ENCODE data around the gene KRTAP20-4.

The KRTAP20-4 gene

DNA sequence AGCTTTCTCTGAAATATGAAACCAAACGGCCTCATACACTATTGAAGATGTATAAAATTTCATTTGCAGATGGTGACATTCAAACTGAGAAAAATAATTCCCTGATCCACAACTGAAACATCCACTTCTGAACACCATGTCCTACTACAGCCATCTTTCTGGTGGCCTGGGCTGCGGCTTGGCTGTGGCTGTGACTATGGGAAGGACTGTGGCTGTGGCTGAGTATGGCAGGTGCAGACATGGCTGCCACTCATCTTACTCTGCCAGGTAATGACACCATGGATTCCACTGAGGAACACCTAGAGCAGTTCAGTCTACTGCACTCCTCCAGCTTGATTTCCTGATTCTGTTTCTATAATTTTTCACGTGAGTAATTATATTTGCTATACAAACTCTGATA, at the start of gene KRTAP20-4:
Gene KRTAP20-4, plus strand, starts transcription at position 106 of the 400 bp plus-strand sequence.
- DNase-seq (ENCODE audit: low read depth in 2 of 2), result no peak

DNA sequence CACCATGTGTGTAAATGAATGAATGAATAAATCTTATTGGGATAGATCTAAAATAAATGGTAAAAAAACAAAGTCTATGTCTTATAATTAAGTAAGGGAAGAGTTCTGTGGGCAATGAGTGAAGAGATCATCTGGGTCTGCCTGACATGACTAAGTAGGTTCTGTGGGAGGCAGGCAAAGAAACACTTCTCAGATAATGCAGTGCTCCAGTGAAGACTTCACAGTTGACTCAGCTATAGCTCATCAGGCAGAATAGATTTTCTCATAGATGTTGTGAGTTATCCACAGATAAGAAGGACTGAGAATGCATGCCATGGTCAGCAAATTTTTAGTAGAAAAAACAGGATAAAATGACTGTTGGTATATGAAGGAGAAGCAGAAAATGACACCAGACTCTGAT, 42.7 kb upstream of the KRTAP20-4 start:
- no peak for DNase-seq (ENCODE audit: low read depth in 2 of 2)

DNA sequence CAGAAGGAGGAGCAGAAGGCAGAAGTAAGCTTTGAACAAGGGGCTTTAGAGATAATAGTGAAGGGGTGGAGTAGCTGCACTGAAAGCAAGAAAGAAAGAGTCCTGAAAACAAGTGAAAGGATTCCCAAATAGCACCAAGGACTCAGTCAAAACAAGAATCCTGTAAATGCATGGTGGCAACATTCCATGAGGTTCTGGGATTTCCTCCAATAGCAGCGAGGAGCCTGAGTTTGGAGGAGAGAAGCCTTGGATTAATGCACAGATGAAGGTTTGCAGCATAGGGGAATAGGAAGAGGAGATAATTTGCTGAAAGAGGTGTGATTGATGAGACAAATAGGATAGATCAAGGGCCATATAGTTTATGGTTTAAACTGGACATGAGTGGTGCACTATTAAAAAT, 41.1 kb upstream of the KRTAP20-4 start:
- no peak for DNase-seq (ENCODE audit: low read depth in 2 of 2)

DNA sequence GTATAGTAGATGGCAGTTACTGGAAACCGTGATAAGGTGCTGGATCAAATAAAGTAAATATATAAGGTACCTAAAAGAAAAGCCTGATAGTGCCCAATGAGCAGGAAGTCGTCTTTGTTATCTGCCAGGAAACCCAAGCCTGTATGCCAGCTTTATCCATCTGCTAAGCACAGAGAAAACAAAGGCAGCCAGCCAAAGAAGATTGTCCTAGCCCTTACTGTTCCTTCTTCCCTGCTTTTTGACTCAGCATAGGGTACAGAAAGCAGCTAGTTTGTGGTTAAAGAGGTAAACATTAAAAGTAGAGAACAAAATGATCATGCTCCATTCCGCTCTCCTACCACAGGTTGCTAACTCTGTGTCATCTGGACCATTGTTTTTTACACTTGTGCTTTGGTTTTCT, 40.3 kb upstream of the KRTAP20-4 start:
- no peak for DNase-seq (ENCODE audit: low read depth in 2 of 2)

DNA sequence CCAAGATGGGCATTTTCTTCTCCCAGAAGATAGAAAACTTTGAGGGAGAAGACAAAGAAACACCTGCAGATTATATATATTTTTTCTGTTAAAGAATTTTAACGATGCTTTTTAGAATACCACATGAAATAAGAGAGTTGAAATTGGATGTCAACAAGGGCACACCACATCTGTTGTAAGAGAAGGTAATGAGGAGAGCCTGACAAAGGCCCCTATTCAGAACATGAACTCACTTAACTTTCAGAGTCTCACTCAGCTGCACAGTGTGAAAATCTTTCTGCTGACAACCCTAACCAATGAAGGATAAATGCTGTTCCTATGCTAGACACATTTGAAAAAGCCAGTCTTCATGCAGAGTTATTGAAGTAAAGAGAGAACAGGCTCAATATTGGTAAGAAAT, 37.6 kb upstream of the KRTAP20-4 start:
- no peak for DNase-seq (ENCODE audit: low read depth in 2 of 2)

DNA sequence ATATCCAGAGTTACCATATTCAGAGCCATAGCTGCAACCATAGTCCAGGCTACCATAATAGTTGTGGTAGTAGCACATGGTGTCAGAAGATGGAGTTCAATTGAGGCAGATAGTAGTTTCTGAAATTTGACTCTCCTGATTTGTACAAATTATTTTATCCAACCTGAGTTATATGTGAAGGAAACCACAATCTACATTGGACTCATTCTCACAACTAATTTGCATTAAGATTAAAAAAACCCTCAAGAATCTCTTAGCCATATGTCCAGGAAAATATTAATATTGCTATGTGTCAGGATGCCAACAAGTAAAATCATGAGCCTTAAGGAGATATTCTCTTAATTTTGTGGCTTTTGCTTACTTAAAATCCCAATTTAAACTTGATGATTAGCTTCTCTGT, 30.1 kb upstream of the KRTAP20-4 start, which contains the start of gene KRTAP22-2:
Gene KRTAP22-2, minus strand, starts transcription at position 101 of the 400 bp plus-strand sequence.
- DNase-seq (ENCODE audit: low read depth in 2 of 2), result no peak

DNA sequence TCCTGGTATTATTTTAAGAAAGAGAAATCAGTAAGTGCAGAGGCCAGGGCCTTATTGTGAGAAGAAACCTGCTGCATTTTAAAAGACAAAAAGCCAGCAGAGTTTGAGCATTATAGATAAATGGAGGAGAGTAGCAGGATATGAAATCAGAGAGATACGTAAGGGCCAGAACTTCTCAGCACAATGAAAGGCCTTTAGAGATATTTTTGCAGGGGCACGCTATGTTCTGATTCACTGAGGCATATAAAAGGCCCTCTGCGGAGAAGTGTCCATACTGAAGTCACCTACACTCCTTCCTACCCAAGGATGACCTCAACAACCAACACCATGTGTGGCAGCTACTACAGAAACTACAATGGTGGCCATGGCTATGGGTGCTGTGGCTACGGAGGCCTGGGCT, 28.3 kb upstream of the KRTAP20-4 start, which contains the start of gene KRTAP6-3:
Gene KRTAP6-3, plus strand, starts transcription at position 301 of the 400 bp plus-strand sequence. Its CDS starts 6 bp downstream, at position 307.
- DNase-seq (ENCODE audit: low read depth in 2 of 2), result no peak

DNA sequence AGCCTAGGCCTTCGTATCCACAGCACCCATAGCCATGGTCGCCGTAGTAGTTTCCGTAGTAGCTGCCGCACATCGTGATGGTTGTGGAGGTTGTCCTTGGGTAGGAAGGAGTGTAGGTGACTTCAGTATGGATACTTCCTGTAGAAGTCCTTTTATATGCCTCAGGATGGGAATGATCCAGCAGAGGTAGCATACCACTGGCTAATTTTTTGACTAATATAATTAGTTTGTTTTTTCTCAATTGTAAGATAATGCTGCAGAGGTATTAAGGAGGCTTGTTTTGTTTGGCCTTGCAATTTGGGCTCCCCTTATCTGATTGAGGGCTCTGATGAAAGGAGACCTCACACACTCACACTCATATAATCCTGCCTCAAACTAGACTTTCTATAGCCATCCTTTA, 21.6 kb upstream of the KRTAP20-4 start, which contains the start of gene KRTAP6-2:
Gene KRTAP6-2, minus strand, starts transcription at position 101 of the 400 bp plus-strand sequence. Its CDS starts 28 bp downstream, at position 73.
- DNase-seq (ENCODE audit: low read depth in 2 of 2), result no peak

DNA sequence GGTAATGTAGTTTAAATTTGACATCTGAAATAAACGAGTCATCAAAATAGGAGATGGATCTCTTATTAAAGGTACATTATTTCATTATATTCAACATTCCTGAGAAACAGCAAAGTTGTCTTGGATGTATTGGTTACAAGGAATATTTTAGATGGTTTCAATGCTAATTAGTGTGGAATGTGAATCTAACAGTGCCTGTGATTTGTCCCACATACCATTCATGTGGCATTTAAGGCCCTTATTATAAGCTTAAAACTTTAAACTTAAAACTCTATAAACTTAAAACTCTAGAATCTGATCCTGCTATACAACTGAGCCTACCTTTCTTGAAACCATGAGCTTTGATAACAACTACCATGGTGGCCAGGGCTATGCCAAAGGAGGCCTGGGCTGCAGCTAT, 19.6 kb upstream of the KRTAP20-4 start, which contains the start of gene KRTAP22-1:
Gene KRTAP22-1, plus strand, starts transcription at position 301 of the 400 bp plus-strand sequence.
- no peak for DNase-seq (ENCODE audit: low read depth in 2 of 2)

DNA sequence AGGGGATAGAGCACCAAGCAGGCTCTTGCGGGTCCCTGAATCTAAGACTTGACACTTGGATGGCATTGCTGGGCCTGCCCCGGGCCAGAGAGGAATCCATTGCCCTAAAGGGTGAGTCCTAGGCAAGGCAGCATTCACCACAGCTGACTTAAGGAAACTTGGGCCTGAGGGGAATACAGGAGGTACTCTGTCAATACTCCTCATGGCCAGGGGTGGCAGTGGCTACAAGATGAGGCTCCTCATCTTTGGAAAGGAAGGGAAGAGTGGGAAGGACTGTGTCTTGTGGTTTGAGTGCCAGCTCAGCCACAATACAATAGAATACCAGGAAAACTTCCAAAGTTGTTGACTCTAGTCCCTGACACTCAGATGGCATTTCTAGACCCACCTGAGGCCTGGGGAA, 14.5 kb upstream of the KRTAP20-4 start:
- no peak for DNase-seq (ENCODE audit: low read depth in 2 of 2)

DNA sequence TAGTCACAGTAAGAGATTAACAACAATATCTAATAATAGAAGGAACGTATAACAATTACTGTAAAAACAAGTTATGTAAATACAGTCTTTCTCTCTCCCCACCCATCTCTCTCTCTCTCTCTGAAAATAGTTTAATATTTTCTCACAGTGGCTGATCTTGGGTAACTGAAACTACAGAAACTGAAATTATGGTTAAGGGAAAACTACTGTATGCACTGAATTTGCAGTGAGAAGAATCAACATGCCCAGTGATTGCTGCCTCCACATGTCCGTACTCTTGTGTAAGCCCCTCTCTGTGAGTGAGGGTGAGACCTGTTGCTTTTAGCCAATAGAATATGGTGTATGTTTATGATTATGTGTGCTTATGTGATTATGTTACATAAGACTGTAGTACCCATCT, 8.3 kb upstream of the KRTAP20-4 start:
- DNase-seq (ENCODE audit: low read depth in 2 of 2), result no peak

DNA sequence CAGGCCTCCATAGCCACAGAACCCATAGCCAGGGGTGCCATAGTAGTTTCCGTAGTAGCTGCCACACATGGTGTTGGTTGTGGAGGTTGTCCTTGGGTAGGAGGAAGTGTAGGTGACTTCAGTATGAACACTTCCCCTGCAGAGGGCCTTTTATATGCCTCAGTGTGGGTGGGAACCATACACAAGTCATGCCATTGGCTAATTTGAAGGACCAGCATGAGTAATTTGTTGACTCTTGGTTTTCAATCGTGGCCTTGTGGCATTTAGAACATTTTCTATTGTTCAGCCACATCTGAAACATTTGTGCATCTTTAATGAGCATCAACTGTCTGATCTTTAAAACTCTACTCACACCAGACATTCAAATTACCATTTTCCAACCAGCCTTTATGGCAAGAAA, 6.6 kb upstream of the KRTAP20-4 start, which contains the start of gene KRTAP6-1:
Gene KRTAP6-1, minus strand, starts transcription at position 95 of the 400 bp plus-strand sequence. Its CDS starts 26 bp downstream, at position 69.
- DNase-seq (ENCODE audit: low read depth in 2 of 2), result no peak

DNA sequence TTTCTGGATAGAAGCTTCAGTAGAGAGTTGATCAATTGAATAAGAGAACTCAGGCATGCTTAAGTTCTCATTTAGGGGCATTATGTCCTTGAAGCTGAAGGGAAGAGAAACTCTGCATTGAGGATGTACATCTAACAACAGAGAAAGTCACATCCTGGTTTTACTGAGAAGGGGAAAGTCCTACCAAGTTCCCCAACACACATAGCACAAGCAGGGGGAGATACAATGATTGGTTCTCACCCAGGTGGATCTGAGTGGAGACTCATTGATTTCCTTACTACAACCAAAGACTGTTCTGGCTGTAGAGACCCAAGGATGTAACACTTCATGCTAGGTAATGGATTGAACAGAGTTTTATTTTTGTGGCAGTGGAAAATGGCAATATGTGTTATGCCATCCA, 5.2 kb upstream of the KRTAP20-4 start:
- no peak for DNase-seq (ENCODE audit: low read depth in 2 of 2)

DNA sequence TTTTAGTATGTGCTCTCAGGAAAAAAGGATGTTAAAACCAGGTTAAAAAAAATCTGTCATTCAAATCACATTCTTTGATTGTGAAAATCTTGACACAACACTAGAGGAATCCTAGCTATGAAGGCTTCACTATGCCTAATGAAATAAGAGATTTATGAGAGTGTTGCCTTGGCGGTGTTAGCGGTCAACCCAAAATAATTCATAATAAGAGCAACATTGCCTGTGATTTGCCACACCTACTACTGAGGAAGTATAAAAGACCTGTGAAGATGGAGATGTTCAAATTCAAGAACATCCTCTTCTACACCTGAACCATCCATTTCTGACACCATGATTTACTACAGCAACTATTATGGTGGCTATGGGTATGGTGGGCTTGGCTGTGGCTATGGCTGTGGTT, 4.3 kb upstream of the KRTAP20-4 start, which contains the start of gene KRTAP20-1:
Gene KRTAP20-1, plus strand, starts transcription at position 301 of the 400 bp plus-strand sequence. Its CDS starts 30 bp downstream, at position 331.
- no peak for DNase-seq (ENCODE audit: low read depth in 2 of 2)

DNA sequence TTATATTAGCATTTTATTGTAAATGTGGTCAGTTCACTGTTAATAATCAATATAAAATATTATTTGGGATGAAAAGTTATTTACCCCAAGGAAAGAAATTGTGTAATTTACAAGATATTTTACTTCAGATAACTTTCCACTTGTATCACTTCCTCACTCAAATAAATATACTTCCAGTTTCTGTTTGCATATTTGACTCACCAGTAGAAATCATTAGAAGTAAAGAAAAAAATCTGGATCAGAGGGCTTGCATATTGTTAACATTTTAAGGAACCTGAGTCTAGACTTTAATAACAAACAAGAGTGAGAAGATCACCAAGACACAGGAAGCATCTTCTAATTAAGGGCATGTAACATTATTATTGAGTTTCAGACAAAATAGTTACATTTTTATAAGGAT, 347 bp upstream of the KRTAP20-4 start:
- DNase-seq (ENCODE audit: low read depth in 2 of 2), result no peak

DNA sequence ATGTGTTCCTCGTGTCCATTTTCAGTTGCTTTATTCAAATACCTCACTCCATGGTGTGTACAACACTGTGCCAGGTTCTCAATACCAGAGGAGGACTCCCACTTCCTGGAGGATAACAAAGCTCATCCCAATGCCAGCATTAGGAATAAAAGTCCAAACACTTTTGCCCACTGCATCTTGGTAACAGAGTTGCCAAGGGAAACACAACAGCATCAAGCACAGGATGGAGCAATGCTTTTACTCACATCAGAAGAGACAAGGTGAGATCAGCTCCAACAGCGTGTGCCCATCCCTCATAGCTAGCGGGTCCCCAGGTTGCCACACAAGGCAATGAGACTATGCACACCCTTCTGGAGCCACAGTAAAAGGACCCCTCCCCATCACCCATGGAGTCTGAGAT, 2.9 kb downstream of the KRTAP20-4 start:
- no peak for DNase-seq (ENCODE audit: low read depth in 2 of 2)

DNA sequence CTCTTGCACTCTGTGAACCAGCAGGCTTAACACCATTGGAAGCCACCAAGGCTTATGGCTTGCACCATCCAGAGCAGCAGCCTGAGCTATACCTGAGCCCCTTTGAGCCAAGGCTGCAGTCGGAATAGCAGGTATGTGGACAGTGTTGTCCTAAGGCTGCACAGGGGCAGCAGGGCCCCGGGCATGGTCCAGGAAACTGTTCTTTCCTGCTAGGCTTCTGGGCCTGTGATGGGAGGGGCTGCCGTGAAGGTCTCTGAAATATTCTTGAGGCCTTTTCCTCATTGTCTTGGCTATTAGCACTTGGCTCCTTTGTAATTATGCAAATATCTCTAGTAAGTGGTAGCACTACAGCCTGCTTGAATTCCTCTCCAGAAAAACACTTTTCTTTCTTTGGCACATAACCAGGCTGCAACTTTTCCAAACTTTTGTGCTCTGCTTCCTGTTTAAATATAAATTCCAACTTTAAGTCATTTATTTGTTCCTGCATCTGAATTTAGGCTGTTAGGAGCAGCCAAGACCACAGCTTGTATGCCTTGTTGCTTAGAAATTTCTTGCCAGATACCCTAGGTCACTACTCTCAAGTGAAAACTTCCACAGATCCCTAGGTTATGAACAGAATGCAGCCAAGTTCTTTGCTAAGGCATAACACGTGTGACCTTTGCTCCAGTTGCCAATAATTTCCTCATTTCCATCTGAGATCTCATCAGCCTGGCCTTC, 5.2 kb downstream of the KRTAP20-4 start:
- DNase-seq (ENCODE audit: low read depth in 2 of 2), result no peak

DNA sequence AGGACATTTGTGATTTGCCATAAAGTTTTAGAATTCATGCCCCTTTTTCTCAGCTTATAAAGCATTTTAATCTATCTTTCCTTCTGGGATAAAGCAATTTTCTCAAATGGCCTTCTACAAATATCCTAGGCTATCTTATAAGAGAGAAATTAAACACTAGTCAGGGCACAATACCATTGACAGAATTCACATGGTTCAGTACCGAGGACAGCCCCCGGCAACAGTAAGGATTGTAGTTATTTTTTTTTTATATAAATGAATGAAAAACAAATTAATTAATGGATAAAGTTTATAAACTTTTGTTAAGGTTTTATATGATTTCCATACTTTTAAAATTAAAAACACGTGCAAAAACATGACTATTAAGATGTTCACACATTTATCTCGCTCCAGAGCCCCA, 7.7 kb downstream of the KRTAP20-4 start:
- DNase-seq (ENCODE audit: low read depth in 2 of 2), result no peak

DNA sequence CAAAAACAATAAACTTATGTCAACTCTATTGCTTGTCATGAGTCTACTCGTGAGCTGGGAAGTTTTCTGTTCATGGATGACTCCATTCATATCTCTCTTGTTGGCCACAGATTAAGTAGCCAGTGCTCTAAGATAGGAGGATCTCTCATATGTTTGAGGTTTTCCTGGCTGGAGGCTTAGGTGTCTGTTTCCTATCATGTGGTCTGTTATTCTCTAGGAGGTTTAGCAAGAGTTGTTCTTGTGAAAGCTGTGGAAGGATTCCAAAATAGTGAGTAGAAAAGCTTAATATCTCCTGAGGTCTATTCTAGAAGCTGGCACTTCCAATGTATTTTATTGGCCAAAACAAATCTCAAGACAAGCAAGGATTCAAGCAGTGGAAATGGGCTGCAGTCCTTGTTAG, 8.8 kb downstream of the KRTAP20-4 start:
- no peak for DNase-seq (ENCODE audit: low read depth in 2 of 2)

DNA sequence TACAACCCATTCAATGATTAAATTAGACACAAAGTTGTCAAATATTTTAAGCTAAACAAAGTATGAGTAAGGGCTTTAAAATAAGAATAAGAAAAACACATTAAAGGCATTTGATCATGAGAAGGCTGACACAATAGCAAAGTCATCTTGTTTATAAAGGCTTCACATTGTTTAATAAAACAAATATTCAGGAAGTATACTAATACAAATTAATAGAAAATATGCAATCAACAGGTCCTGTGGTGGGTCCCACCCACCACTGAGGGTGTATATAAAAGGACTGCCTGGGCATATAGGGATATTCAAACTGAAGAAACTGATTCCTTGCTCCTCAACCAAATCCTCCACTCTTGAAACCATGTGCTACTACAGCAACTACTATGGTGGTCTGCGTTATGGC, 14.5 kb downstream of the KRTAP20-4 start, which contains the start of gene KRTAP20-2:
Gene KRTAP20-2, plus strand, starts transcription at position 301 of the 400 bp plus-strand sequence. Its CDS starts 58 bp downstream, at position 359.
- no peak for DNase-seq (ENCODE audit: low read depth in 2 of 2)

DNA sequence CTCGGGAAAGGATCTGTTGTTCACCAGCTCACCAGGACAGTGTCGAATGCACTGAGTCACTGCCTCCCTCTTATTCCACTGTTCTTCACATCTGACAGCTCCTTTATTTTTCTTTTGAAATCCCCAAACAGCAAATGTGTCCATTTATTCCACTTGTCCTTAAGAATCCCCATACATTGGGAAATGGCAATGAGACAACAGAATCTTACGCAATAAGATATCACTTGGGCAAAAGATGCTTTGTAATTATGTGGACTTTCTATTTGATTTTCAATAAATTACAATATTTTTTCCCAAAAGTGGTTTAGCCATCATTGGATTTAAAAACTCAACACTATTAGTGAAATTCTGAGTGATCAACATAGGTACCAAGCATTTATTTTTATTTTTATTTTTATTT, 18.3 kb downstream of the KRTAP20-4 start:
- no peak for DNase-seq (ENCODE audit: low read depth in 2 of 2)

DNA sequence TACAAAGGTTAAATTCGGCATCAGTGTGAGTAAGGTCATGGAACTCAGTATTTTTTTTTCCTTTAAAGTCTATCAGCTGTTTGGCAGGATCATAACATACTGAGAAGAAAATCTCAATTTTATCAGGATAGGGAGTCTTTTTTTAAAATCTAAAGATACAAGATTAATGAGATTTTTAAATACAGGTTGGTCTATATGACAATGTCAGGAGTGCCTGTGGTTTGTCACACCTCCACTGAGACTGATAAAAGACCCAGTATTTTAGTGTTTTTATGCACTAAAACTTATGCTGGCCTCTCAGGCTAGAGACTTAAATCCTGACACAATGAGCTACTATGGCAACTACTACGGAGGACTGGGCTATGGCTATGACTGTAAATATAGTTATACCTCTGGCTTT, 22.1 kb downstream of the KRTAP20-4 start, which contains the start of gene KRTAP20-3:
Gene KRTAP20-3, plus strand, starts transcription at position 301 of the 400 bp plus-strand sequence.
- no peak for DNase-seq (ENCODE audit: low read depth in 2 of 2)

DNA sequence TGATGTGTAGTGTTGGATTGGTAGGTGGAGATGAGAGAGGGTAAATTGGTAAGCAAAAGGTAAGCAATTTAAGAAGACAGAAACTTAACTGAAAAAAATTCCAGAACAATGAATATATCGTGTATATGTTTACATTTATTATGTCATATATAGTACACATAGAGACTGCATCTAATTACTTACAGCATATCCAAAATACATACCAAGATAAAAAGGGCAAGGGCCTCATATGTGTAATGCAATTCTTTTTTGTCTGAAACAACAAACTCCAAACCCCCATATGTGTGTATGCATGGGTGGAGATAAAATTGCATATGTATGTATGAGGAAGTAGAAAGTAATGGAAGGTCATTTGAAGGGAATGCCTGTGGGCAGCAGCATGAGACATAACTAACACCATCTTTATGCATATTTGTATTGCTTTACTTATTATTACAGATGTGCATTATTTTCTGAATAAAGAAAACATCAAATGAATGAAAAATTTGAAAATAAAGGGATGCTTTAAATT, 26.5 kb downstream of the KRTAP20-4 start:
- DNase-seq (ENCODE audit: low read depth in 2 of 2), result no peak

Measured in stimulated activated CD8-positive, alpha-beta memory T cell treated with anti-CD3 and anti-CD28 coated beads, Interleukin-7, amount 100 ng/mL, for 1 hour (primary cell).